ENCODE measurements around the gene S1PR1.
"Not testable (repeated sequence)": the region's sequence is repeated elsewhere in the genome, so short reads cannot be mapped to it uniquely, and the experiment has no call there.

The S1PR1 gene

GRCh38 chr1:101236516-101237228, at the start of gene S1PR1:
Gene S1PR1 (plus strand): TSS chr1:101237019. CDS start chr1:101238985, 1,966 bp downstream.
- DNase-seq (ENCODE audit: low spot score): peak; percentile 13

- no peak for DNase-seq (ENCODE audit: low spot score)
These were observed 49.5 kb upstream of the S1PR1 start for GRCh38 chr1:101187297-101187696.

GRCh38 chr1:101188331-101188730, 48.5 kb upstream of the S1PR1 start:
- no peak for DNase-seq (ENCODE audit: low spot score)

- not testable (repeated sequence) for DNase-seq (ENCODE audit: low spot score)
These were observed 47.9 kb upstream of the S1PR1 start for GRCh38 chr1:101188968-101189367.

- no peak for DNase-seq (ENCODE audit: low spot score)
These were observed 46.4 kb upstream of the S1PR1 start for GRCh38 chr1:101190441-101190840.

- DNase-seq (ENCODE audit: low spot score): no peak
These were observed 45.8 kb upstream of the S1PR1 start for GRCh38 chr1:101191049-101191448.

GRCh38 chr1:101193733-101194169, 43.1 kb upstream of the S1PR1 start:
- no peak for DNase-seq (ENCODE audit: low spot score)

- no peak for DNase-seq (ENCODE audit: low spot score)
These were observed 42.1 kb upstream of the S1PR1 start for GRCh38 chr1:101194746-101195145.

GRCh38 chr1:101196668-101197067, 40.2 kb upstream of the S1PR1 start:
- no peak for DNase-seq (ENCODE audit: low spot score)

GRCh38 chr1:101198842-101199636, 37.8 kb upstream of the S1PR1 start:
- DNase-seq (ENCODE audit: low spot score): no peak

- no peak for DNase-seq (ENCODE audit: low spot score)
These were observed 37.2 kb upstream of the S1PR1 start for GRCh38 chr1:101199637-101199982.

- DNase-seq (ENCODE audit: low spot score): no peak
These were observed 36.3 kb upstream of the S1PR1 start for GRCh38 chr1:101200513-101200912.

- peak; percentile 55 for DNase-seq (ENCODE audit: low spot score)
These were observed 32.8 kb upstream of the S1PR1 start for GRCh38 chr1:101203820-101204540.

GRCh38 chr1:101205457-101205856, 31.4 kb upstream of the S1PR1 start:
- peak; percentile 42 for DNase-seq (ENCODE audit: low spot score)

GRCh38 chr1:101206139-101206538, 30.7 kb upstream of the S1PR1 start:
- not testable (repeated sequence) for DNase-seq (ENCODE audit: low spot score)

GRCh38 chr1:101207271-101207670, 29.5 kb upstream of the S1PR1 start:
- DNase-seq (ENCODE audit: low spot score): not testable (repeated sequence)

GRCh38 chr1:101207891-101208290, 28.9 kb upstream of the S1PR1 start:
- DNase-seq (ENCODE audit: low spot score): peak; percentile 49

- DNase-seq (ENCODE audit: low spot score): no peak
These were observed 21.3 kb upstream of the S1PR1 start for GRCh38 chr1:101215363-101216011.

GRCh38 chr1:101216623-101217022, 20.2 kb upstream of the S1PR1 start:
- DNase-seq (ENCODE audit: low spot score): no peak

GRCh38 chr1:101217148-101217547, 19.7 kb upstream of the S1PR1 start:
- no peak for DNase-seq (ENCODE audit: low spot score)

- not testable (repeated sequence) for DNase-seq (ENCODE audit: low spot score)
These were observed 17.9 kb upstream of the S1PR1 start for GRCh38 chr1:101218968-101219367.
